ENCODE measurements around the gene IRF2BP2.

The IRF2BP2 gene

GRCh38 chr1:234634387-234634786 is 24.4 kb upstream of the IRF2BP2 start:
- no peak for DNase-seq (ENCODE audit: low spot score)
- in situ Hi-C loops (cut with MboI; ENCODE audit: low sequenced_read_pairs, unreplicated experiment) = no loop called here
- TF ChIP-seq CTCF (IDR thresholded peaks at IDR 0.05; ENCODE audit: borderline replicate concordance, control extremely low read depth, extremely low read depth, insufficient read depth, missing control alignments) = no peak

GRCh38 chr1:234633246-234634003 is 23.4 kb upstream of the IRF2BP2 start:
- no peak for TF ChIP-seq CTCF (IDR thresholded peaks at IDR 0.05; ENCODE audit: borderline replicate concordance, control extremely low read depth, extremely low read depth, insufficient read depth, missing control alignments)
- no peak for DNase-seq (ENCODE audit: low spot score)
- in situ Hi-C loops (cut with MboI; ENCODE audit: low sequenced_read_pairs, unreplicated experiment) = no loop called here

GRCh38 chr1:234632225-234632624 is 22.2 kb upstream of the IRF2BP2 start:
- in situ Hi-C loops (cut with MboI; ENCODE audit: low sequenced_read_pairs, unreplicated experiment) = no loop called here
- DNase-seq (ENCODE audit: low spot score) = no peak
- TF ChIP-seq CTCF (IDR thresholded peaks at IDR 0.05; ENCODE audit: borderline replicate concordance, control extremely low read depth, extremely low read depth, insufficient read depth, missing control alignments) = no peak

- no peak for TF ChIP-seq CTCF (IDR thresholded peaks at IDR 0.05; ENCODE audit: borderline replicate concordance, control extremely low read depth, extremely low read depth, insufficient read depth, missing control alignments)
- no peak for DNase-seq (ENCODE audit: low spot score)
- in situ Hi-C loops (cut with MboI; ENCODE audit: low sequenced_read_pairs, unreplicated experiment) = no loop called here
These were observed 21.7 kb upstream of the IRF2BP2 start for GRCh38 chr1:234631721-234632125.

GRCh38 chr1:234629026-234629425 is 19.0 kb upstream of the IRF2BP2 start:
- in situ Hi-C loops (cut with MboI; ENCODE audit: low sequenced_read_pairs, unreplicated experiment) = no loop called here
- no peak for DNase-seq (ENCODE audit: low spot score)
- no peak for TF ChIP-seq CTCF (IDR thresholded peaks at IDR 0.05; ENCODE audit: borderline replicate concordance, control extremely low read depth, extremely low read depth, insufficient read depth, missing control alignments)

GRCh38 chr1:234628089-234628488 is 18.1 kb upstream of the IRF2BP2 start:
- in situ Hi-C loops (cut with MboI; ENCODE audit: low sequenced_read_pairs, unreplicated experiment) = no loop called here
- DNase-seq (ENCODE audit: low spot score) = no peak
- no peak for TF ChIP-seq CTCF (IDR thresholded peaks at IDR 0.05; ENCODE audit: borderline replicate concordance, control extremely low read depth, extremely low read depth, insufficient read depth, missing control alignments)
